Testis (tissue), 3 donors: Measurements from ENCODE around the gene GPR161. TPM values are rescaled to one million over a fixed set of nuclear protein-coding genes. Genes with fewer than 3 reads are reported as not detected.

Source experiments
- DNase-seq: peaks from one replicate; pipeline ENCODE4 v3.0.0-alpha.2; 2019
- H3K27ac ChIP-seq, 2 donors: fragments of 200-600 bp; sonication (generic); one replicate each; pipeline ENCODE4 v1.5.1; 2019
- H3K27me3 ChIP-seq: fragments of 200-600 bp; sonication (generic); one replicate; pipeline ENCODE4 v1.5.1; 2019
- H3K36me3 ChIP-seq: fragments of 200-600 bp; sonication (generic); one replicate; pipeline ENCODE4 v1.5.1; 2017; ENCODE audit warnings: low read depth; ENCODE audit errors: missing control alignments
- H3K4me1 ChIP-seq: fragments of 200-600 bp; sonication (generic); one replicate; pipeline ENCODE4 v1.5.1; 2019
- H3K4me3 ChIP-seq, 2 donors: fragments of 200-600 bp; sonication (generic); one replicate each; pipeline ENCODE4 v1.5.1; 2017 to 2019
- H3K9me3 ChIP-seq: fragments of 200-600 bp; sonication (generic); one replicate; pipeline ENCODE4 v1.5.1; 2017
- POLR2A ChIP-seq: fragments of 450-650 bp; IDR thresholded peaks from one replicate; pipeline ENCODE4 v1.6.1; 2017; ENCODE audit warnings: antibody characterized with exemption, mild to moderate bottlenecking, moderate library complexity
- WGBS, 2 donors: methylation state at CpG; one replicate each; pipeline ENCODE4 v1.1.5; 2018; 5-methylcytosine and 5-hydroxymethylcytosine counted together
- intact Hi-C: fragments of 100-400 bp; cut with DNase I; formaldehyde crosslinking; loops from one replicate; pipeline ENCODE4 v1.15.1; 2023; ENCODE audit warnings: low total_unique reads
- polyA plus RNA-seq: library from polyadenylated mRNA; stranded (reverse); fragments of 350-450 nt; fragmentation: Illumina TruSeq; extraction: RNeasy Lipid Tissue Mini Kit (QIAGEN cat#74804); gene quantifications from one replicate; pipeline ENCODE4 v1.2.3, GENCODE V29; 2014; ENCODE audit warnings: low read depth, low replicate concordance; ENCODE audit not compliant: insufficient read depth
- total RNA-seq, 2 donors: library from RNA; depleted of rRNA; stranded (reverse); fragments of >200 nt; gene quantifications; one replicate each; pipeline ENCODE4 v1.2.3, GENCODE V29; 2016
- TF ChIP-seq, protein P1 (sequence below), 3 experiments: fragments of 450-650 bp in 2 of 3; fragments of 200-600 bp in 1 of 3; sonication (generic) in 1 of 3; IDR thresholded peaks; one replicate each; pipeline ENCODE4 v1.5.1; 2016 to 2019; ENCODE audit warnings: antibody characterized with exemption in 3 of 3, mild to moderate bottlenecking in 2 of 3, moderate library complexity in 1 of 3

The GPR161 gene
- total and polyA plus RNA-seq, 3 donors from 2014 or later = 3.7 to 6.7 (median 6.1) TPM

DNA sequence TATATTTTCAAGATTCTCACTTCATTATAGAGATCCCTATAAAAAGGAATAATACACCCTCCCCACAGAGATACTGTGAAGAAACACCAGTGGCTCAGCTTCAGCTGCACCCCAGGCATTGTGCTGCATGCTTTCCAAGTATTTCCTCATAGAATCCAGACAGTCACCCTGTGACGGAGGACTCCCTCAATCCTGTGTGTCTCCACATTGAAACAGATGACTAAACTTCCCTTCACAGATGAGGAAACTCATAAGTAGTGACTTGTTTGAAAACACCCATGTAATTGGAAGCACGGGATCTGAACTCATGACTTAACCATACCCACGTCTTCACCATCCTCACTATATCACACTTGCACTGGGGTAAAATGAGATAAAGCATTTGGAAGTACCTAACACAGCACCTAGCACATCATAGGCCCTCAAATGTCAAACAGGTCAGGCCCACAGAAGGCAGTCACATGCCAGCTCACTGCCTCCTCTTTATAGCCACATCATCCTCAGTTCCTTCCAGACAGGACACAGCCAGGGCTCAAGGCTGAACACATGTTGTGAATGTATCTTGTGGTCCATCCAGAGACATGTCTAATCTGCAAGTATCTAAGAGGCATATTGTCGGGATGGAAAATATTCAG, 55.2 kb downstream of the GPR161 start:
- Histone ChIP-seq H3K9me3 (no peaks in the 10 kb centered on the region), H3K4me1 (peaks cover 20% of the 10 kb centered on the region), H3K27me3 (no peaks in the 10 kb centered on the region), H3K4me3 (no peak overlapping the region), H3K36me3 (no peaks in the 10 kb centered on the region), H3K27ac (no peak overlapping the region)
- intact Hi-C loops = loop anchor here (10.0 kb wide), 1 partner anchor 53 kb away; the partner anchor contains the start of gene GPR161
- WGBS, 2 donors = 74 to 77% methylated on average over 4 of the region's 4 CpGs
- DNase-seq = no peak
- TF ChIP-seq POLR2A = no peak
- TF ChIP-seq, protein P1, sequence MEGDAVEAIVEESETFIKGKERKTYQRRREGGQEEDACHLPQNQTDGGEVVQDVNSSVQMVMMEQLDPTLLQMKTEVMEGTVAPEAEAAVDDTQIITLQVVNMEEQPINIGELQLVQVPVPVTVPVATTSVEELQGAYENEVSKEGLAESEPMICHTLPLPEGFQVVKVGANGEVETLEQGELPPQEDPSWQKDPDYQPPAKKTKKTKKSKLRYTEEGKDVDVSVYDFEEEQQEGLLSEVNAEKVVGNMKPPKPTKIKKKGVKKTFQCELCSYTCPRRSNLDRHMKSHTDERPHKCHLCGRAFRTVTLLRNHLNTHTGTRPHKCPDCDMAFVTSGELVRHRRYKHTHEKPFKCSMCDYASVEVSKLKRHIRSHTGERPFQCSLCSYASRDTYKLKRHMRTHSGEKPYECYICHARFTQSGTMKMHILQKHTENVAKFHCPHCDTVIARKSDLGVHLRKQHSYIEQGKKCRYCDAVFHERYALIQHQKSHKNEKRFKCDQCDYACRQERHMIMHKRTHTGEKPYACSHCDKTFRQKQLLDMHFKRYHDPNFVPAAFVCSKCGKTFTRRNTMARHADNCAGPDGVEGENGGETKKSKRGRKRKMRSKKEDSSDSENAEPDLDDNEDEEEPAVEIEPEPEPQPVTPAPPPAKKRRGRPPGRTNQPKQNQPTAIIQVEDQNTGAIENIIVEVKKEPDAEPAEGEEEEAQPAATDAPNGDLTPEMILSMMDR (IDR thresholded peaks at IDR 0.05) = no peak

DNA sequence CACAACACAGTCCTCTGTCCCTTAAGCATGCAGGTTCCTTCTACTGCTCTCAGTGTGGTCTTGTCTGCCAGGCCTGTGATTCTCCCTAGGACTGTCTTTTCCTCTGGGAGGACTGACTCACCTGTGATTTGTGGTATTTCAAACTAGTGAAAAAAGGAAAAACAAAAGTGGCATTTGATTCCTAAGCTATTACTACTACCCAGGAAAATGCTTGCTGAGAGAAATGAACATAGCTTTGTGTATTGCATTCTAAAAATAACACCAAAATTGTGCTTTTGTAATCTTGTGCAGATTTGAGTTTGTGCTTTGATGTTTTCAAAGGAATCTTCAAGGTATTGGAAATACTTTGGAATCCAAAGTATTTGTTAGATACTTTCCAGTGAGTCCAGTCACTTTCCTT, 57.0 kb downstream of the GPR161 start:
- Histone ChIP-seq H3K4me3 (no peak overlapping the region), H3K36me3 (no peaks in the 10 kb centered on the region), H3K4me1 (peaks cover 16% of the 10 kb centered on the region), H3K9me3 (no peaks in the 10 kb centered on the region), H3K27ac (no peak overlapping the region), H3K27me3 (no peaks in the 10 kb centered on the region)
- DNase-seq = no peak
- TF ChIP-seq POLR2A = no peak
- TF ChIP-seq, protein P1 (IDR thresholded peaks at IDR 0.05) = no peak
- intact Hi-C loops = loop anchor here (10.0 kb wide), 1 partner anchor 55 kb away; the partner anchor contains the start of gene GPR161

DNA sequence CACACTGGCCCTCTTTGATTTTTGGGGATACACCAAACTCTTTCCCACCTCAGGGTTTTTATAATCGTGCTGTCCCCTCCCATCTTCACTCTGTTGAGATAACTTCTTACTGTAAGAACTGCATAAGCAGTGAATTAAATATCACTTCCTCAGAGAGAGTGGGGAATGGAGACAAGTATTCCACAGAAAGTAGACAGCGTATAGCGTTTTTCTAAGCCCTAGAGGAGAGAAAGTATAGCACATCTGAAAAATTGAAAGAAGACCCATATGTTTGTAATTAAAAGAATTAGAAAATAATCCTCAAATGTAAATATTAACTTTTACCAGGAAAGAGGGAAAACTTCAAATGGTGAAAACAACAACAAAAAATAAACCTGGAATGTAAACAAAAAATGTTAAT, 67.3 kb downstream of the GPR161 start:
- no peaks in the 10 kb centered on the region for H3K36me3 ChIP-seq
- no peaks in the 10 kb centered on the region for H3K4me1 ChIP-seq
- no peak for DNase-seq
- no peak overlapping the region for H3K27ac ChIP-seq
- no peak overlapping the region for H3K4me3 ChIP-seq
- WGBS, 2 donors = 79 to 89% methylated on average over 3 of the region's 3 CpGs
- TF ChIP-seq POLR2A = no peak
- TF ChIP-seq, protein P1 (IDR thresholded peaks at IDR 0.05) = peak in 1 of 3 experiments; percentile 12
- intact Hi-C loops = no loop called here
- no peaks in the 10 kb centered on the region for H3K9me3 ChIP-seq
- H3K27me3 ChIP-seq = no peaks in the 10 kb centered on the region

DNA sequence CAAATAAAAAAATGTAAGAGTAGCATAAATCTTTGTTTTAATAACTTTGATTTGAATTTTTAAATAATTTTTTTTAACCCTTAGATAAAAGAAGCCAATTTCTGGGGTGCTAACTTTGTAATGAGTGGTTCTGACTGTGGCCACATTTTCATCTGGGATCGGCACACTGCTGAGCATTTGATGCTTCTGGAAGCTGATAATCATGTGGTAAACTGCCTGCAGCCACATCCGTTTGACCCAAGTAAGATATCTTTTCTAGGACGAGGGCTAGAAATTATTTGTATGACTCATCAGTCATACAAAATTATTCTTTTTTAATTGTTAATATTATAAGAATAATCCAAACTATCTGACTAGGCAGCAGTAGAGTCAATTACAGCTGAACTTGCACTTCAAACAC, 71.2 kb downstream of the GPR161 start:
- WGBS, 2 donors = 77 to 81% methylated on average over 3 of the region's 3 CpGs
- no peak overlapping the region for H3K27ac ChIP-seq
- H3K4me1 ChIP-seq = no peaks in the 10 kb centered on the region
- TF ChIP-seq, protein P1 (IDR thresholded peaks at IDR 0.05) = no peak
- H3K9me3 ChIP-seq = no peaks in the 10 kb centered on the region
- no peaks in the 10 kb centered on the region for H3K36me3 ChIP-seq
- intact Hi-C loops = no loop called here
- H3K27me3 ChIP-seq = no peaks in the 10 kb centered on the region
- DNase-seq = no peak
- H3K4me3 ChIP-seq = no peak overlapping the region

DNA sequence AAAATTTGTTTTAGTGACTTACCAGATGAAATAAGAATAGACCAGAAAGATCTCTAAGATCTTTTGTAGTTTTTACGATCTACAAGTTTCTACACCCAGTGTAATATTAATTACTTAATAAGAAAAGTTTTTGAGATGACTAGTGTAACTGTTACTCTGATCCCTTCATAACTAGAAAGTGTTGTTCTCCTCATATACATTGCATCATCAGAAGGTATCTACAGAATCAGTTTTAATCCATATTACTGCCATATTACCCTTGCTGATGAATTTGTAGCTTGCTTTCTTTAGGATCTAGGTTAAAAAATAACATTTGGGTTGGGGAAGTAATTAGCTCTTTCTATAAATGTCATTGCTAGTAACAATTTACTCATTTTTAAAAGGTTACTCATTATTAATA, 72.5 kb downstream of the GPR161 start:
- Histone ChIP-seq H3K36me3 (no peaks in the 10 kb centered on the region), H3K9me3 (no peaks in the 10 kb centered on the region), H3K27ac (no peak overlapping the region), H3K4me3 (no peak overlapping the region), H3K27me3 (no peaks in the 10 kb centered on the region), H3K4me1 (no peaks in the 10 kb centered on the region)
- WGBS, 2 donors = 80 to 96% methylated on average over 1 of the region's 1 CpG
- TF ChIP-seq, protein P1 (IDR thresholded peaks at IDR 0.05) = no peak
- TF ChIP-seq POLR2A = no peak
- intact Hi-C loops = no loop called here
- no peak for DNase-seq
